DMS114 treated with DMSO at 0.1 percent for 48 hours (cell line): ENCODE measurements around the gene MDGA2.
"Not testable (repeated sequence)": the region's sequence is repeated elsewhere in the genome, so short reads cannot be mapped to it uniquely, and the experiment has no call there.

Source experiments
- DNase-seq: peaks from one replicate; lab custom pipeline; 2025; ENCODE audit not compliant: unreplicated experiment; lab: John Stamatoyannopoulos, UW

Gene MDGA2

DNA sequence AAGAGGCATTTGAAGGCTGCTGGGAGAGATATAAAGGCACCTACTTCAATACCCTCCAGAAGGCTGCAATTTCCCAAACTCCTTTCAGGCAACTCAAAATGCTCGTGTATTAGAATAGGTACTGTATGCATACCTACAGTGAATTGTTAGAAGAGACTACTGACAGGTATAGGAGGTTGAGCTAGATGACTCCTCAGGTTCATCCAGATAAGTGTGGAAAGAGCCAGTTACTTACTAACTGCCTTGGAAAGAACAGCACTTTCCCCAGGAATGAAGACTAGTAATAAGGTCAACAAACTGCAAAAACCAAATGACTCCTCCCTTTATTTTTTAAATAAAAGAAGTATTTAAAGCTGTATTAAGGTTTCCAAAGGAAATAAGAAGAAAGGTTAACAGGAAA, 429.0 kb downstream of the MDGA2 start:
- DNase-seq: no peak

DNA sequence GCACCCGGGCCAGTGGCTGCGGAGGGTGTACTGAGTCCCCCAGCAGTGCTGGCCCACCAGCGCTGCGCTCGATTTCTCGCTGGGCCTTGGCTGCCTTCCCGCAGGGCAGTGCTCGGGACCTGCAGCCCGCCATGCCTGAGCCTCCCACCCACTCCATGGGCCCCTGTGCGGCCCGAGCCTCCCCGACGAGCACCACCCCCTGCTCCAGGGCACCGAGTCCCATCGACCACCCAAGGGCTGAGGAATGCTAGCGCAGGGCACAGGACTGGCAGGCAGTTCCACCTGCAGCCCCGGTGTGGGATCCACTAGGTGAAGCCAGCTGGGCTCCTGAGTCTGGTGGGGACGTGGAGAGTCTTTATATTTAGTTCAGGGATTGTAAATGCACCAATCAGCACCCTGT, 432.8 kb downstream of the MDGA2 start:
- not testable (repeated sequence) for DNase-seq

DNA sequence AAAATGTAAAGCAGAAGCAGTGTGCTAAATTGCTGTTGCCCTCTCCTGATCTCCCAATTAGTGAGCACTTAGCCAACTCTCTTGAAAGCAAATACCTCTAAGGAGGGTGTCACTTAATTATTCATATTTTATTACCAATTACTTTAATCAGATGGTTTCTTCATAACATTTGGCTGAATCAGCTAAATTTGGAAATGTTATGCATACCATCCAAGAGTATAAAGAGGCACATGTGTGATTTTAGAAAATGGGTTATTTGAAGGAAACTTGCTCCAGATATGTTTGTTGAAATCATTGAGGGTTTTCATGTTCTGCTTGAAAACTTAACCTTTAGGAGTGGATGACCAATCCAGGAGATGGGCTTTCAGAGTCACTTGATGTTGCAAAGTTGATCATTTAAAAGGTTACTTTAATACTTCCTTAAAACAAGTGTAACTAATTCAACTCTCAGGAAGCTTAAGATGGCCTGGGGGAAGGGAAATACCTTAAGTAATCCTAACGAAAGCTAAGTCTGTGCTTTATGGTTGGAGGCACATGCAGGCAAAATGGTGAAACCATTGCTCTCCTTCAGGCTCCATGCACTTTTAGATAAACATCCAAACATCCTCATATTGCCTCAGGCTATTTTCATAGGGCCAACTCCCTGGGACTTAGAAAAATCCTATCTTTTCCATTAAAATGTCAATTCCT, 434.5 kb downstream of the MDGA2 start:
- no peak for DNase-seq

DNA sequence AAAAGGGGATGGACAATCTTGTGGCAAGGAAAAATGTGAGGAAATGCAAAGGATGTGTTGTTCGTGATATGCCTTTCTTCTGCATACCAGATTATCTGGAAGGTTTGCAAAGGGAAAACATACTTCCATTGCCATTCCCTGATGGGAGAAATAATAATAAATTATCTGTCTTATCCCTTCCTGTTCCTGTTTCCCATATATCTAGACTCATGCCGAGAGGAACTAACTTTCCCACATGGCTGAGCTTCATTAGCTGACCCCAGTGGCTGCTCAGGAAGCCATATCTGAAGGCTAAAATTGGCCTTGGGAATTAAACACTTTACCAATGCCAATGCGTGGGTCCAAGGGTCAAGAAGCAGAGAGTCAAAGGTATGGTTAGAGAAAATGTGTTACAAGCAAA, 439.8 kb downstream of the MDGA2 start:
- no peak for DNase-seq

DNA sequence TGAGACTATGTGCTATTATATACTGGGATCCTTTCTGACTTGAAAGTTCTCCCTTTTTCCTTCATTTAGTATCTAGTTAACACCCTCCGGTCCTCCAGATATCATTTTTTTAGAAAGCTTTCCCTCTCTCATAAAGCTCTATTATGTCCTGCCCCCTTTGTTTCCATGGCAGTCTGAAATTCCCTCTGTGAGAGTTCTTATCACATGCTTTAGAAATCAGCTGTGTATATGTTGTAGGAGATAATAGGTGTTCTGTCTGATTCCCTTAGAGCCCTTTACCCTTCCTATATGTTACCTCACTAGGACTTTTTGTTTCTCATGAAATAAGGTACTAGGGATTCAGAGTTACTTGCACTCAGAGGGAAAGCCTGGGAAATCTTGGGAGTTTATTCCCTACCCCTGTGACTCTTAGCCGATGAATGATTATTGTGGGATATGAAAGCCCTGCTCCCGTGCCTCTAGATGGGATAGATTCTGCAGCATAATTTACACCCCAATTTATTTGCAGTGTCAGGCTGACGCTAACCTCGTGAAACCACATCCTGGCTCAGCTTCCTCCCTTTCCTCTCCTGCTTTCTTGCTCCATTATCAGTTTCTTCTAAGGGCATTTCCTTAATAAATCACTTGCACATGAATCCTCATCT, 448.4 kb downstream of the MDGA2 start:
- DNase-seq: no peak

DNA sequence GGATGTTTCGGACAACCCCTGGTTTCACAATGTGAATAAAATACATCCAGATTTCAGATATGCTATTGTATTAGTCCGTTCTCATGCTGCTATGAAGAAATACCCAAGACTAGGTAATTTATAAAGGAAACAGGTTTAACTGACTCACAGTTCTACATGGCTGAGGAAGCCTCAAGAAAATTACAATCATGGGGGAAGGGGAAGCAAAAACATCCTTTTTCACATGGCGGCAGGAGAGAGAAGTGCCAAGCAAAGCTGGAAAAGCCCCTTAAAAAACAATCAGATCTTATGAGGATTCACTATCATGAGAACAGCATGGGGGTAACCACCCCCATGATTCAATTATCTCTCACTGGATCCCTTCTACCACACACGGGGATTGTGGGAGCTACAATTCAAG, 451.7 kb downstream of the MDGA2 start:
- DNase-seq: no peak

DNA sequence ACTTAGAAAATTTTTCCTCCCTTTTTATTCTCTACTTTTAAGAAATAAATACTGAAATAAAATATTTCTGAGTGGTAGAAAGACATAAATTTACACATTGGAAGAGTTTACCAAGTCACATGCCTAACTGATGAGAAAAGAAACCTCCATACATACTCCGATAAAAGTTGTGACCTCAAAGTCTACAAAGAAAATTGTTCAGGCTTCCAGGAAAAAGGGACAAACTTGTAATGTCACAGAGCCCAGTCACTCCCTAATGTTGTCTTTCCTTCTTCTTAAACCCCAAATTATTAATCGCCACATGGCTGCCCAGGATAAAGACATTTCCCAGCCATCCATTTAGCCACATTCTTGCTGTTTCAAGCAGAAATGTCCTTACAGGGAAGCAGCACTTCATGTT, 455.3 kb downstream of the MDGA2 start:
- DNase-seq: no peak

DNA sequence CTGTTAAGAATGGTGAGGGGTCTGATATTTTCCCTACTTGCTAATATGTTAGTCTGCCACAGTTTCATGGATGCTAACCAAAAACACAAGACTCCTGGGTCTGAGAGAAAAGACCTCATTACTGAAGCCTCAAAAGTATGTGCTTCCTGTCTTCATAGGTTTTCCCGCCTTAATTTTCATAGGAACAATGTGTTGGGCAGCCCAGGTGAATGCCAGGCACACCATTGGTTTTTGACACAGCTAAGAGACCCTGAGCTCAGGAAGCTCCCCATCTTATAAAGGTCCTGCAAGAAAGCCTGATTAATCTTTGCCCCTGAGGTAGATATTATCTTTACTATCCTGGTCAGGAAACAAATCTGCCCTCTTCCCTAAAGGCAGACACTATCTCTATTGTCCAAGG, 464.1 kb downstream of the MDGA2 start:
- DNase-seq: no peak

DNA sequence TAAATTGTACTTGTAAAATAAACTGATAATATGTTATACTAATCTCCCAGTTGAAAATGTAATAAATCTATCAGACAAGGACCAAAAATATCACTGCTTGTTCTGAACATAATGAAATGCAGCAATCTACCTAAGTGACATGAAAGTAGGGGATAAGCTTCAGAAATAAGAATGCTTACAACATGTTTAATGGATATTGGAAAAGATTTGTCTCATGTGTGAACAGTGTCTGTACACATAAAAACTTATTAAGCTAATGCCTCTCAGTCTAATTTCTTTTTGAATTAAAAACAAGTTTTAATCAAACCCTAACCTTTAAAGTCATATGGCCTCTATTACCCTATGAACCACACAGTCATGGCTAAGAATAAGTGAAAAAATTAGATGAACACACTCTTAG, 465.3 kb downstream of the MDGA2 start:
- DNase-seq: no peak

DNA sequence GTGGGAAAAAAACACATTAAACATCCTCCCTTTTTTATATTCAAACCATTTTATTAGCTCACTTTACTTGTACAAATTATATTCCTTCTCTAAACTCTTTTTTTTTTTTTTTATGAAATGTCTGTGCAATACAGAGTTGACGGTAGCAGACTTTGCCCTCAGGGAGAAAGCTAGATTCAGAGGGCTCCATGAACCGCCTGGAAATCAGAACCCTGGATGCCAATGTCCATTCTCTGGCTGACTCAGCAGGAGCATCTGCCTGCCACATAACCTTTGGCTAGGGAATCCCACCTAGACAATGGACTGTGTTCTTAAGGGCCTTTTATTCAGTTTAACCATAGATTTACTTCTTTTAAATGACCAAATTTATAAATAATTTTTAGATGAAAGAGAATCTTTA, 467.0 kb downstream of the MDGA2 start:
- DNase-seq: no peak

DNA sequence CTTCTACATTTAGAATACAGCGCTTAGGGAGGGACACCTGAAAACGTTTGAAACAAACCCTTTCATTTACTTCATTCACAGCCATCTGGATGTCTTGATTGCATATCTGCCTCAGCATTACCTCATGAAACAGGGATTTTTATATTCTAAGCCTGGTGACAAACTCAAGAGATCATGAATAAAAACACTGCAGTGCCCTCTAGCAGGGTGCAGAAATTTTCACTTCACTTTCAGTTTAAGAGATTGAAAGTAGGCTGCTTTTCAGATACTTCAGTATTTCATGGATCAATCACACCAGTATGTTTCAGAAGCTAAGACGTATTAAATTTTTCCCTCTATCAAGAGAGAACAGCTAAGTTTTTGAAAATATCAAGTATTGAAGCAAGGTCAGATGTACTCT, 467.8 kb downstream of the MDGA2 start:
- no peak for DNase-seq

DNA sequence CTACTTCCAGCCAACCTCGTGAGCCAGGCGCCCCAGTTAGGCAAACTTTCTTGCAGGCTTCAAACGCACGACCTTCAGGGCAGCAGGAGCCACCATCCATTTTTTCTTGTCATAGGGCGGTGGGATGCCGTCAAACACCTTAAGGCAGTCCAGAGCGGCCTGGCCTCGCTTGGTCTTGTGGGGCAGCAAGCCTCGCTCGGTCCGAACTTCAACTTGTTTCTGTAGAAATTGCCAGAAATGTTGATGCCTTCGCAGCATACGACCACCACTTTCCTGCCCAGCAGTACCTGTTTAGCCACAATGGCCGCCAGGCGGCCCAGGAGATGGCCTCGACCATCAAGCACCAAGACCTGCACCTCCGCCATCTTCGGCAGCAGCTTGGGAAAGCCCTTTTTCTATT, 474.7 kb downstream of the MDGA2 start:
- DNase-seq: no peak

DNA sequence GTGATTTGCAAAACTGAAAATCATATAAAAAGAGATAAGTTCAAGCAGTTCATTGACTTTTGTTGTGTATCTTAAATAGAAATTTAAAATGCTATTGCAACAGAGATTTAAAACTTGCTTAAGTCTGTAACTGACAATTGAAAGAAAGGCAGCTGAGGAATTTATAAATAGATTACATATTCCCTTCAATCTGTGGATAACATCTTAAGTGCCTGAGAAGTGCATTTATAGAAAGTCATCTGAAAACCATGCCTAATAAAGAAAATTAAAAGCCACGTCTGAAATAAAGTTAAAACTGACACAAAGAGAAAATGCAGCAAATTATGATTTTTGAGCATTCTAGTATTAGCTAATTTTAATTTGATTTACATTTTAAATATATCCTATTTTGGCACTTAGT, 479.8 kb downstream of the MDGA2 start:
- DNase-seq: no peak

DNA sequence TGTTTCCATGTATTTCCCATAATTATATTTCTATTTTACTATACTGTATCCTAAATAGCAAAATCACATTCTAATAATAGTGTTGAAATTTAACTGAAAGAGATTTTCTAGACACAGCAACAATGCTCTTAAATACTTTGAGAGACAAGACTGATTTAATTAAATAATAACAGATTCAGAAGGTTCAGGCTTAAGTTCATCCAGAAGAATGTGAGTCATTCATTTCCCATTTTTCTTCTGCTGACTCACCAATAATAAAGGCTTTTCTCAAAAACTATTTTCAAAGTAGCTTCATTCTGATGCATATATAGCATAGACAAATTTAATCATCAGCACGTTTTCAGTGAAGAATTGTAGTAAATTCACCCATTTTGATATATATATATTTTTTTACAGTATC, 481.4 kb downstream of the MDGA2 start:
- no peak for DNase-seq

DNA sequence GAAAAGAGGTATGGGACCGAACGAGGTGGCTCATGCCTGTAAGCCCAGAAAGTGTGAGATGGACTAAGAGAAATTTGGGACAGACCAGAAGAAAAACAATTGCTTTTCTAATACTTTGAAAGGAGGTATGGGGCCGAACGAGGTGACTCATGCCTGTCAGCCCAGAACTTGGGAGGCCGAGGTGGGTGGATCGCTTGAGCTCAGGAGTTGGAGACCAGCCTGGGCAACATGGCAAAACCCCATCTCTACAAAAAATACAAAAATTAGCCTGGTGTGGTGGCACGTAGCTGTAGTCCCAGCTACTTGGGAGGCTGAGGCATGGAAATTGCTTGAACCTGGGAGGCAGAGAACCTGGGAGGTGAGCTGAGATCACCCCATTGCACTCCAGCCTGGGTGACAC, 483.2 kb downstream of the MDGA2 start:
- not testable (repeated sequence) for DNase-seq

DNA sequence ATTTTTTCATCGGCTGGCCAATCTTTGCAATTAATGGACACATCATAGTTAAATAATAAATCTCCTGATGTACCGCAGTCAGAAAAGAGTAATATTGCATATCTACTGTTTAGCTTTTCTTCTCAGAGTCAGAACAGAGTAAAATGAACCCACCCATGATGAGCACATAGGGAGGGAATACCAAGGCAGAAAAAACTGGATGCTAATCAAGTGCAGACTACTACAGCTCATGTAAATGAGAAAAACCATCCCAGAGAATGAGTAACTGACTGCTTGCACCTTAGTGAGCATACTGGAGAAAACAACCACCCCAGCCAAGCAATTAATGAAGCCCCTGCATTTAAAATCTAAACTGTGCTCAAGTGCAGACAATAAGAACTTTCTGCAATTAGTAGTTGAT, 483.7 kb downstream of the MDGA2 start:
- no peak for DNase-seq

DNA sequence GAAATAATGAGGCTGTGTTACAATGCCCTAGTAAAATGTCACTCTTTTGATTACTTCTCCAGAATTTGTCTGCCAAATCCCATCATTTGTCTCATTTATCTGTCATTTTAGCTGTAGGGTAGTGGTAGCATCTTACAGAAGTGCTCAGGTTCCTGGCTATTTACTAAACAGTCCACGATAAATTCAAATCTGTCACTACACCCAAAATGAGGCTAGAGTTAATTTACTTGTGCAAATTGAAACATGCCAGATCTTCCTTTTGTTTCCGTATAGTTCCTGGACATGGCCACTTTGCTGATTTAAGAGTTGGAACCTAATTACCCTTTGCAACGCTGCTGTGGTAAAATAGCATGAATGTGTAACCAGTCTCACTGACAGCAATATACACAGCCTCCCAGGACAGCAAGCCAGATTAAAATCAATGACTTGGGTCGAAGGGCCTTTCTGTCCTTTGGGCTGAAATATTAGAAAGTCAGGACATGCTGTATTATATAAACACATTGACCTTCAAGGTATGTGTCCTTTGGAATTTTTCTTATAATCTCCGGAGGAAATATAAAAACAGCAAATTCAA, 485.4 kb downstream of the MDGA2 start:
- no peak for DNase-seq

DNA sequence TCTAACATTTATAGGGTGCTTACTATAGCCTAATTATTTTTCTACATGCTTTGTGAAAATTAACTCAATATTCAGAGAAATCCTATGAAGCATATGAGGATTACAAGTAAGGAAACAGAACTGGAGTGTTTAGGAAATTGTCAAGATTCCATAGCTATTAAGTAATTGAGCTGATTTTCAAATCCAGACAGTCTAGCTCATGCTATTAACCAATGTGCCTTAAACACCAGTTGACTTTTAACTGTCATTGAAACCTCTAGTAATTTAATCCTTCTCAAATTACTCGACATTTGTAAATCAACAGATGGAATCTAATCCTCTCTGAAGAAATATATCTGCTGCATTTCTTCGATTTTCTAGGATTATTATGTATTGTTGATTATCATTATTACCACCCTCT, 488.9 kb downstream of the MDGA2 start:
- DNase-seq: no peak

DNA sequence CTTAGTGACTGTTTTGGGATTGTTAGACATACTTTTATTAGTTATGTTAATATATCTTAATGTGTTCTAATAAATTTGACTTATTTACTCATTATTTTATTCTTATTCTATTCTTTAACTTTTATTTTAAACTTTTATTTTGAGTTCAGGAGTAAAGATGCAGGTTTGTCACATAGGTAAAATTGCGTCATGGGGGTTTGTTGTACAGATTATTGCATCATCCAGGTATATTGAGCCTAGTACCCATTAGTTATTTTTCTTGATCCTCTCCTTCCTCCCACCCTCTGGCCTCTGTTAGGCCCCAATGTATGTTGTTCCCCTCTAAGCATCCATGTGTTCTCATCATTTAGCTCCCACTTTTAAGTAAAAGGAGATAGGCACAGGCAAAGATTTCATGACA, 495.5 kb downstream of the MDGA2 start:
- DNase-seq: no peak

DNA sequence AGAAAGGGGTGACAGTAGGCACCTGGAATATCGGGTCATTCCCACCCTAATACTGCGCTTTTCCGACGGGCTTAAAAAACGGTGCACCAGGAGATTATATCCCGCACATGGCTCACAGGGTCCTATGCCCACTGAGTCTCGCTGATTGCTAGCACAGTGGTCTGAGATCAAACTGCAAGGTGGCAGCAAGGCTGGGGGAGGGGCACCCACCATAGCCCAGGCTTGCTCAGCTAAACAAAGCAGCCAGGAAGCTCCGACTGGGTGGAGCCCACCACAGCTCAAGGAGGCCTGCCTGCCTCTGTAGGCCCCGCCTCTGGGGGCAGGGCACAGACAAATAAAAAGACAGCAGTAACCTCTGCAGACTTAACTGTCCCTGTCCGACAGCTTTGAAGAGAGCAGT, 503.5 kb downstream of the MDGA2 start:
- not testable (repeated sequence) for DNase-seq

DNA sequence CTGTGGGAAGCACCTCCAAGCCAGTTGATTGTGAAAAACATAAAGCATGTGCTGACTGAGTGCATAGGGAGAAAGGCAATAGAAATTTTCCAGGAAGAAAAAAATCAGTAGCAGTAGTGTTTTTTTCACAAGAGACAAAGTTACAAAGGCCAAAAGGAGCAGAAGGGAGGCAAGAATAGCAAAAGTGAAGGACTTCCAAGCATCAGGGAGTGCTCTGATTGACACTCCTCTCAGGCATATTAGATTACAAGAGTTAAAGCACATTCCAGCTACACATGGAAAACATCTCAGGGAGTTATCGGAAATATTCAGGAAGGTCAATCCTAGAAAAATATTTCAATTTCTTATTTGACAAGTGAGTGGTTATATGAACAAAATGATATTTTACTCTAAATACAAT, 508.0 kb downstream of the MDGA2 start:
- no peak for DNase-seq

DNA sequence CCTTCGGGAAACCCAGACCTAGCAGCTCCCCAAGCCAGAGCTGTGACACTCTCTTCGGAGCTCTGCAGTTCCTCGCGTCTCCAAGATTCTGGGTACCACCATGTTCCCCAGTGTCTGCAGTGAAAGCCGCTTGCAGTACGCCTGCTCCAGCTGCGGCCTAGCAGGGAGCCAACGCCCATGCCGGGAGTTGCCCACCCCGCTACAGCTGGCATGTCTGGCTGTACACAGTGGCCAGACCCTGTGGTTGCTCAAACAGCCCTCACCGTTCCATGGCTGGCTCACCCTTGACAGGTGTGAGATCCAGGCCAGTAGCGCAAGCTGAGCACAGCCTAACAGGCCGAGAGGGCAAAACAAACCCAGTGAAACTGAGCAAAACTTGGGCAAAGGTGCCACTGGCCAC, 520.0 kb downstream of the MDGA2 start:
- no peak for DNase-seq

DNA sequence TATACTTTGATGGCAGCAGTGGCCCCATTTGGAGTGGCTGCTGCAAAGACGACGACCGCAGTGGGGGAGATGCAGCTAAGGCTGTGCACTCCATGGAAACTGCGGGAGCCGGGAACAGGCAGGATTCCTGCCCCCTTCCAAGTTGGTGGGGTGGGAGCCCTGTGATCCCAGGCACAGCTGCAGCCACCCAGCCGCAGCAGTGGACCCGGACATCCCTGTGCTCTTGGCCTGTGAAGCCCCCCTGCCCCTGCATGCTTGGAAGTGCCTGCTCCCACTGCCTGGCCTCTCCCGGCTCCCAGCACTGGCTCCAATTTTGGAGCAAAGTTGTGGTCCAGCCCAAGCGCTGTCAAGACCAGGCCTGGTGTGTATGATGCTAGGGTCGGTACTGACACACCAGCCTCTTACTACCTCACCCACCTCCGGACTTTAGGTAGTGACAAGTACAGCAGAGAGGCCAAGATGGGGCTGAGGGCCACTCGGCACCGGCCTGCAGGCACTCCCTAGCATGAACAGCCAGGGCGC, 521.1 kb downstream of the MDGA2 start:
- no peak for DNase-seq
